EL (cell line): ENCODE results near the gene MTHFS.
A peak's percentile ranks its signal among the peaks of the same experiment; 100 is the strongest.
"Not testable (repeated sequence)": the region's sequence is repeated elsewhere in the genome, so short reads cannot be mapped to it uniquely, and the experiment has no call there.

ENCODE experiments used
- DNase-seq: peaks from one replicate; pipeline ENCODE4 v3.0.0-alpha.2; 2016

The MTHFS gene

DNA sequence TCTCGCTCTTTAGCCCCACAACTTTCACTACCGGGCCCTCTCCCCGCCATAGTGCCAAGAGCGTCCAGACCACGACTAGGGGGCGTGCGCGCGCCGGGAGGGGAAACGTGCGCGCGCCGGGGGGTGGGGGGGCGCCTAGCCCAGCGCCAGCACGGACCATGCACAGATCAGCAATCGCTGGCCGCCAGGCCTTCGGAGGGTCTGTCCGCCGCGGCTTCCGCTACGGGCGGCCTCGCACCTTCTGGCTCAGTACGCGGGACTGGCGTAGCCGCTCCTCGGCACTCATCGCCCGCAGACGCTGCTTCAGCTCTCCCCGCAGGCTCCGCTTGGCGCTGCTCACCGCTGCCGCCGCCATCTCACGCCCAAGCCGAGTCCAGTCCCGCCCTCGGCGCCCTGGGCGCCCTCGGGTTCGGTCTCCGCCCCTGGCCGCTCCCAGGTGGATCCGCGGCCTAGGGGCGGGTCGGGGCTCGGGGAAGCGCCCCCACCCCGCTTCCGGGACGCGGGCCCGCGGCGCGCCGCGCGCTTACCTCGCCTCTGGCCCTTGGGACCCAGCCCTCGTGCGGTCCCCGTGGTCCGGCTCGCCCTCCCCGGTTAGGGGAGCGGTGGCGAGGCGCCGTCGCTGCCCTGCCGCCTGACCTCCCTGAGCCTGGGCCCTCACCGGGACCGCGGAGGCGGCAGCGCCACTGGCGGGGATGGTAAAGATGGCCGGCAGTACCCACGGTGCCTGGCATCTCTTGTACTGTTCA lies at the start of gene MTHFS:
Gene MTHFS, minus strand, starts transcription at position 381 of the 746 bp plus-strand sequence. Its CDS starts 26 bp downstream, at position 355.
- peak; percentile 75 for DNase-seq

DNA sequence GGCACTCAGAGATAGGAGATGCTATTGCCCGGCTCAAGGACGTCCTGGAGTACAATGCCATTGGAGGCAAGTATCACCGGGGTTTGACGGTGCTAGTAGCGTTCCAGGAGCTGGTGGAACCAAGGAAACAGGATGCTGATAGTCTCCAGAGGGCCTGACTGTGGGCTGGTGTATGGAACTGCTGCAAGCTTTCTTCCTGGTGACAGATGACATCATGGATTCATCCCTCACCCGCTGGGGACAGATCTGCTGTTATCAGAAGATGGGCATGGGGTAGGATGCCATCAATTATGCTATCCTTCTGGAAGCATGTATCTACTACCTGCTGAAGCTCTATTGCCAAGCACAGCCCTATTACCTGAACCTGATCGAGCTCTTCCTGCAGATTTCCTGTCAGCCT lies 47.8 kb upstream of the MTHFS start:
- DNase-seq = no peak

DNA sequence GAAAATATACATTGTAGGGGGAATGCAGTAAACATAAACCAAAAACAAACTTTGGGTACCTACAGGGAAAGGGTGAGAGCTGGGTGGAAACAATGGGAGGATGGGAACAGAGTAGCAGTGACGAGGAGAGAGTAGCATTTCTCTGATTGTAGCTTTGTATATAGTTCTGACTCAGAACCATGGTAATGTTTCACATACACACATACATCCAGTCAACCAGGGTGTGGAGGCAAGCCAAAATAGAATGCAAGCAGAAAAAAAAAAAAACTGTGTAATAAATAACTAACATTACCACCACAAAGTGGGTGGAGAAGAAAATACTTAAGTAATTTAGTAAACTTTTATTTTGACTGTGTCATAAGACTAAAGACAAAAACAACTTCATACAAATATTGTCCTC lies 47.0 kb upstream of the MTHFS start:
- DNase-seq = peak; percentile 56

DNA sequence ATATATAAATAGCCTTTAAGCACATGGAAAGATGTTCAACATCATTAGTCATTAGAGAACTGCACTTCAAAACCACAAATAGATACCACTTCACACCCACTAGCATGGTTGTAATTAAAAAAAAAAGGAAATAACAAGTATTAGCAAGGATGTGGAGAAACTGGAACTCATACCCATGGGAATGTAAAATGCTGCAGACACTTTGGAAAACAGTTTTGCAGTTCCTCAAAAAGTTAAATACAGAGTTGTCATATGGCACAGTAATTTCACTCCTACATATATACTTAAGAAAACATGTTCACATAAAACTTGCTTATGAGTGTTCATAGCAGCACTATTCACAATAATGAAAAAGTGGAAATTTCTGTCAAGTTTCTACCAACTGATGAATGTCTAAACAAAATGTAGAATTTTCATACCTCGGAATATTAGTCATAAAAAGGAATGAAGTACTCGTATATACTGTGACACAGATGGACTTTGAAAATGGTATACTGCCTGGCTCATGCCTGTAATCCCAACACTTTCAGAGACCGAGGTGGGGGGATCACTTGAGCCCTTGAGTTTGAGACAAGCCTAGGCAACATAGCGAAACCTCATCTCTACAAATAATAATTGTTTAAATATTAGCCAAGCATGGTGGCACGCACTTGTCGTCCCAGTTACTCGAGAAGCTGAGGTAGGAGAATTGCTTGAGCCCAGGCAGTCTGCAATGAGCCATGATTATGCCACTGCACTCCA lies 46.1 kb upstream of the MTHFS start:
- peak; percentile 71 for DNase-seq

DNA sequence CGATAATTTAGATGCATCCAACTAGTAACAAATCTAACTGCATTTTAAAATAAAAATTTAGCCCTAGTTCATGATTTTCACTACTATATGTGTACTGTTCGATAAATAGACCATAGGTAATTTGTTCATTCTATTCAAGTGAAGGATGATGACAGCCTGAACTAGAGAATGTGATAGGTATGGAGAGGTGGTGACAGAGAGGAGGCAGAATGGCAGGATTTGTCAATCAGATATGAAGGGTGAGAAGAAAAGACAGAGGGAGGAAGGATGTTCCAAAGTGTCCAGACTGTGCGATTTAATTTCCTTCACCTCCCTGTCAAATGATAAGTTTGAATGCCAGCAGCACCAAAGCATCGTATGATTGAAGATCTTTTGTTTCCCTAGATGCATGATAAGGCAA lies 42.6 kb upstream of the MTHFS start:
- no peak for DNase-seq

DNA sequence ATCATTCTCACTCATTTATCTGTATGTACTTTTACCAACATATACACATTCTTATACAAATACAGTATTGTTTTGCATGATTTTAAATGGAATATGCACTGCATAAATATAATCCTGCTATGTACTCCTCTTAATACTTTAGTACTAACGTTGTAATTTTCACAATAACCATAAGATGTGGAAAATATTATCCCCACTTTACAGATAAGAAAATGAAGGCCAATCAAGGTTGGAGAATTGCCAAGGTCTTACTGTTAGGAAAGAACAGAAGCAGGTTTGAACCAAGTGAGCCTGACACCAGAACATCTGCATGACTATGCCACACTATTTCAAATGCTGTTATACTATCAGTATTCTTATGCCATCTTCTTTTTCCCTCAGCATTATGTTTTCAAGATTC lies 41.3 kb upstream of the MTHFS start:
- DNase-seq = no peak

DNA sequence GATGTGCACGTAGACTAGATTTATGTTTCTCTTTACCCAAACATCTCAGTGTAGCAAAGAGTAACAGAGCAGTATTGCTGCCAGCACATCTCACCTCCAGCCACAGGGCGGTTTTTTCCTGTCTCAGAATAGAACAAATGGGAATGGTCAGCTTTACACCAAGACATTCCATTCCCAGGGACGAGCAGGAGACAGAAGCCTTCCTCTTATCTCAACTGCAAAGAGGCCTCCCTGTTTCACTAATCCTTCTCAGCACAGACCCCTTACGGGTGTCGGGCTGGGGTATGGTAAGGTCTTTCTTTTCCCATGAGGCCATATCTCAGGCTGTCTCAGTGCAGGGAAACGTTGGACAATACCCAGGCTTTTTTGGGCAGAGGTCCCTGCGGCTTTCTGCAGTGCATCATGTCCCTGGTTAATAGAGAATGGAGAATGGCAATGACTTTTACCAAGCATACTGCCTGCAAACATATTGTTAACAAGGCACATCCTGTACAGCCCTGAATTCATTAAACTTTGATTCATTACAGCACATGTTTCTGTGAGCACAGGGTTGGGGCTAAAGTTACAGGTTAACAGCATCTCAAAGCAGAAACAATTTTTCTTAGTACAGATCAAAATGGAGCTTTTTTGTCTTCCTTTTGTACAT lies 38.9 kb upstream of the MTHFS start:
- DNase-seq = not testable (repeated sequence)

DNA sequence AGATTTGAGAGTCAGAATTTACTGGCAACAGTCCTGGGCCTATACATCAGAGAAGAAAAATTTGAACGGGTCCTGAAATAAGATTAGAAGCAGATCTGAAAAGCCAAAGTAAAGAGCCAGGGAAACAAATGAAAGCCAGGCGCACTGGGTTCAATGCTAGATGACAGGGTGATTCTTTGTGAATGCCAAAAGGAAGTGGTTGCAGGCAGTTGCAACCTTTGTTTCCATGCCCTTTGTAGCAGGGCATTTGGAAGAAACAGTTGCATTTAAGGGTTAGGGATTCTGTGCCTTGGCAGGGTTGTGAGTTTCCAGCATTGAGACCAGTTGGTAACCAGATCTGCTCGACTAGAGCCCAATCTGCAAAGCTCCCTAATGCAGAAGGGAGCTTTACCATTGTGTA lies 36.4 kb upstream of the MTHFS start:
- DNase-seq = no peak

DNA sequence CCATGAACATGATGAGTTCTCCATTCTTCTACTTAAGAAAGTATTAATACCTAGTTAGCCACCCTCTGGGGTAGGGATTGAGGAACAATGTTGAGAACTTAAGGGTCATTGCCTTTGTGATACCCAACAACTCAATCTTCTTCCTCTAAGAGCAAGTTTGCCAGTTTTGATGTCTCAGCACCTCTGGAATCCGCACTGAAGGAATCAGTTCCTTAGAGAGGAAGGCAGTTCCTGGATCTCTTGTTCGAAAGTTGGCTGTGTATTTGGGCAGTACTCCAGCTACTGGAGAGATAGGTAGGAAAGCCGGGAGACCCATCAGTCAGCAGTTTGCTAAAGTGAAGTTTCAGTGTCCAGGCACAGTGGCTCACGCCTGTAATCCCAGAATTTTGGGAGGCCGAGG lies 35.6 kb upstream of the MTHFS start:
- DNase-seq = no peak

DNA sequence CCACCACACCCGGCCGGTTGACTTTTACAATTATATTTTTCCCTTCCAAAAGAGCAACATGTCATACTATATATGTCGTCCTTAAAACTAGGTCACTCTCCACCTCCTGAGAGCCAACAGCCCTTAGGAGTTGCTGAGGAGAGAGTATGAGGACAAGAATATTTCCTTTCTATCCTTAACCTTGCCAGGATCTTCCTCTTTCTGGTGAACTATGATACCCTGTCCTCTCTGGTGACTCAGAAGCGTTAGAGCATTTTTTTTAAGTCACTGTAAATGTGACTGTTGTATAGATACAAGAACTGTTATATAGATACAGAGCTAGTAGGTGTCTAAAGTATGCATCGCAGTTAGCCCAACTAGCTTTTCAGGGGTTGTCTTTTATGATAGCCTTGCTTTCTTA lies 33.7 kb upstream of the MTHFS start:
- DNase-seq = no peak

DNA sequence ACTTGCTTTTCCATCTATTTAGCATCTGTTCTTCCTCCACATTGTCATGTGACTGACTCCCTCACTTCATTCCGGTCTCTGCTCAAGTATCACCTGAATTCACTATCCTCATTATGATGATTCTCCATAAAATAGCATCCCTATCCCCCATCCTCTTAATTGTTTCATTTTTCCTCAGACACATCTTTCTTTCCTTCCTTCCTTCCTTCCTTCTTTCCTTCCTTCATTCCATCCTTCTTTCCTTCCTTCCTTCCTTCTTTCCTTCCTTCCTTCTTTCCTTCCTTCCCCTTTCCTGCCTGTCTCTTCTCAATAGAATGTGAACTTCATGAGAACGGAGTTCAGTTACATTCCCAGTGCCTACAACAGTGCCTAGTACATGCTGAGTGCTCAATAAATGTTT lies 32.6 kb upstream of the MTHFS start:
- no peak for DNase-seq

DNA sequence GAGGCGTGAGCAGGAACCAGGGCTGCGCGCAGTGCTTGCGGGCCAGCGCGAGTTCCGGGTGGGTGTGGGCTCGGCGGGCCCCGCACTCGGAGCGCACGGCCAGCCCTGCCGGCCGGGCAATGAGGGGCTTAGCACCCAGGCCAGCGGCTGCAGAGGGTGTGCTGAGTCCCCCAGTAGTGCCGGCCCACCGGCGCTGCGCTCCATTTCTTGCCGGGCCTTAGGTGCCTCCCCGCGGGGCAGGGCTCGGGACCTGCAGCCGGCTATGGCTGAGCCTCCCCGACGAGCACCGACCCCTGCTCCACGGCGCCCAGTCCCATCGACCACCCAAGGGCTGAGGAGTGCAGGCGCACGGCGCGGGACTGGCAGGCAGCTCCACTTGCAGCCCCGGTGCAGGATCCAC lies 29.3 kb upstream of the MTHFS start:
- not testable (repeated sequence) for DNase-seq

DNA sequence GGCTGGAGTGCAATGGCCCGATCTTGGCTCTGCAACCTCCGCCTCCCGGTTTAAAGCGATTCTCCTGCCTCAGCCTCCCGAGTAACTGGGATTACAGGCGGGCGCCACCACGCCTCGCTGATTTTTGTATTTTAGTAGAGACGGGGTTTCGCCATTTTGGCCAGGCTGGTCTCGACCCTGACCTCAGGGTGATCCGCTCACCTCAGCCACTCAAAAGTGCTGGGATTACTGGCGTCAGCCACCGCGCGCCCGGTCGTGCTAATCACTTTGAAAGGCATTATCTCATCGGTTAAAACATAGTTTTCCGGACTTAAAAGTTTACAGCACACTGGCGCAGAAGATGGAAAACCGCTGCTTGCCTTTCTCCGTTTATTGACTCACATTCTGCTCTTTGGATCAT lies 27.6 kb upstream of the MTHFS start:
- no peak for DNase-seq

DNA sequence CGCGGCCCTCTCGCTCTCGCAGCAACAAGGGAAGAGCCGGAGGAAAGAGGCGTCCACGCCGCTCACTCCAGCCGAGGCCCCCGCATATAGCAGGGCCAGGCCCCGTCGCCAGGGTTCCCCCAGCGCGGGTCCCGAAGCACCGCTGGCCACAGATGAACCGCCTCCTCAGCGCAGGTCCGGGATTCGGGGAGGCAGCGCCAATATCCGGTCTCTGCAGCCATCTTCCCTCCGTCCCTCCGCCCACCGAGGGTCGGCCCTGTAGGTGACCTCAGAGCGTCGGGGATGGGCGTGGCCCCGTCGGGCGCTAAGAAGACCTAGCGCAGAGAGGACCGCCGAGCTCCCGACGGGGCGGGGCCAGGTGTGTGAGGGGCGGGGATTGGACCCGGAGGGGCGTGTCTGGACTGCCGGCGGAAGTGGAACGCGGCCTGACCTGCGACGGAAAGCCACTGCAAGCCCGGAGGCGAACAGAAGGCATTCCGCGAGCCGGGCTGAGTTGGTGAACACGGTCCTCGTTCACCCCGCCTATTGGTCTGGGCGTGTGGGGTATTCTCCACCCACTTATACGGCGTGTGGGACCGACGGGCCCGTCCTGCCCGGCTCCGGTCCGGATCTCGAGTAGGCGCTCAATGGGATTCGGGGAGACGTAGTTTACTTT lies 26.8 kb upstream of the MTHFS start:
- peak; percentile 96 for DNase-seq

DNA sequence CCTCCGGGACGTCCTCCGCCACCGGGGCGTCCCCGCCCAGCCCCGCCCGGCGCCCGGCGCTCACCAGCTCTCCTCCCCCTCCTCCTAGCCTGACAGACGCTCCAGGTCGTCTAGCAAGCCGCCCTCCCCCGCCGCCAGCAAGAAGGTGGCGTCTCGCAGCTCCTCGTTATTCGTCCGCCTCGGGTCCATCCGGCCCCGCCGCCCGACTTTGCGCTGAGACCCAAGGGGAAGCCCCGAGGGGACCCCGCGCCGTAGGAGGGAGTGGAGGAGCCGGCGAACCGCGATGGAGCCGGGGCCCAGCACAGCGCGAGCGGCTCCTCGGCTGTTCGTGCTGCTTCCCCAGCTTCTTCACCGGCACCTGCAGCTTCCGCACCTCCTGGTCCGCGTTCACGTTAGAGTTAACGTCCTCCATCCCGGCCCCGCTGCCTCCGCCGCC lies 26.3 kb upstream of the MTHFS start:
- DNase-seq = peak; percentile 56

DNA sequence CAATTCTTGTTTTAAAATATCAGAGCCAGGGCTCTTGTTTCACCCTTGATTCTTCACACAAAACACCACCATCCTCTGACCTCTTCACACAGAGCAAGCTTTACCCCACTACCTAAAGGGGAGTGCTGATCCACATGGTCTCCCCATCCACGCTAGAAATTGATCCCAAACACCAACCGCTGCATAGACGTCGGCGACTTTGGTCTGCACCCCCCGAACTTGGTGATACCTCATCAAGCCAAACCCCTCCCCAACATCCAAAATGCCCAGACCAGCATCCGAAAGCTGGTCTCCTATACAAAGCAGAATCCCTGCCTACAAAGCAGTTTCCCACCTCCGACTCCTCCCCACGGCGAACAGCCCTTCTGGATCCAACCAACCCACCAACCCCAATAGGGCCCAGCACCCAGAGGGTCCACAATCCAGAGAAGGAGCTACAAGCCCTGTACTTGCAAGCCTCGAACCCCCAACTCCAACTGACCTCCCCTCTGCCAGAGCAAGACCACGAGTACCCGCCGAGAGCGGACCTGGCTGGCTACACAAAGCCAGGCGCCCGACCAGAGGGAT lies 25.8 kb upstream of the MTHFS start:
- DNase-seq = no peak

DNA sequence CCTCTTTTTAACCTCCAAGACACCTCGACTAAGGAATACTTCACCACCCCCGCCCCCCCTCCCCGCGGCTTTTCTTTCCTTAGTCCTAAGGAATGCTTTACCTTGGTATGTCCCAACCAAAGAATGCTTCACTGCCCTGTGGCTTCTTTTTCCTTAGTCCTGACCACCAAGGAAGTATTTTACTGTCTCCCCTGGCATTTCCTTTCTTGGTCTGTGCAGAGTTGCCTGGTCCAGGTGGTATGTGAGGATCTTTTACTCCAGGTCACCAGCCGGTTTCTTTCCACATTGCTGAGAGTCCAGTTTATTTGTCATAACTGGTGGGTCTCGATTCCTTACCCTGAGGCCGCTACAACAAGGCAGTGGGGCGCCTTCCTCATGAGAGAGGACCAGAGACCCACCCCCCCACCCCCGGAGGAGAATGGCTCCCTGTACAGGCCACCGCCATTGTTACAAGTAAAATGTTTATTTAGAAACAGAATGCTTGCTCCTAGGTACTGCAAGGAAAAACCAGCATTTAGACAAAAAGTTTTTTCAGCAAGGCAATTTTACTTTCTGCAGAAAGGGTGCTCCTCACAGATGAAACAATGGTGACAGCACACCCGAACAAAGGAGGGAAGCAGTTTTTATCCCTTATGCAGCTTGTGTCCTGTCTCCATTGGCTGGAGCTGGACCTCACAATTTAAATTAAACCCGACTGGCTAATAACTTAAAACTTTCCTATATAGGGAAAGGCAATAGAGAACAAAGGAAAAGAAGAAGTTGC lies 23.1 kb upstream of the MTHFS start:
- no peak for DNase-seq

DNA sequence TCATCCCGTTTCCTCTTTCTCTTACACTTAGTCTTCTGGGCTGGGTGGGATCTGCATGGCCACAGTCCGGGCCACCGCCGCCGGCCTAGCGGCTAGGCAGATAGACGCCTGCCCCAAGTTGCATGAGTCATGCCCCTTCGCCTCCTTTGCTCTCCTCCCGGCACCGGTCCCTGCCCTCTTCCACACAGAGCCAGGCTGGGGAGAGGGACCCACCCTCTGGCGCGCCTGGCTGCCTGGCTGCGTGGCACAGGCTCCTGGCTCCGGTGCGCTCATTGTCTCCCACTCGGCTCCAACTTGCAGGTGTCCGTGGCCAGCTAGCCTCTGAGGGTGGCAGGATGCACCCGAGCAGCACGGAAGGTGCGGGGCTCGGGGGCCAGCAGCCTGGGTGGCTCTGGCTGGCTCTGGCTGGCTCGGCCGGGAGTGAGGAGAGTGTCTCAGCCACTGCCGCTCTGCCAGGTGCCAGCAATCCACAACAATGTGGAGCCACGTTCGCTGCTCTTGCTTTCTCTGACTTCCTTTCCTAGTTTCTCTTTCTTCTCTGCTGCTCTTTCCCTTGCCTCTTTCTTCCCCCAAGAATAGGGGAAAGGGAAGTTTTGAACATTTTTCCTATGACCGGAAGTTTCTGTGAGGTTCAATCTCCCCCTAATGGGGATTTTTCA lies 22.4 kb upstream of the MTHFS start:
- DNase-seq = no peak

DNA sequence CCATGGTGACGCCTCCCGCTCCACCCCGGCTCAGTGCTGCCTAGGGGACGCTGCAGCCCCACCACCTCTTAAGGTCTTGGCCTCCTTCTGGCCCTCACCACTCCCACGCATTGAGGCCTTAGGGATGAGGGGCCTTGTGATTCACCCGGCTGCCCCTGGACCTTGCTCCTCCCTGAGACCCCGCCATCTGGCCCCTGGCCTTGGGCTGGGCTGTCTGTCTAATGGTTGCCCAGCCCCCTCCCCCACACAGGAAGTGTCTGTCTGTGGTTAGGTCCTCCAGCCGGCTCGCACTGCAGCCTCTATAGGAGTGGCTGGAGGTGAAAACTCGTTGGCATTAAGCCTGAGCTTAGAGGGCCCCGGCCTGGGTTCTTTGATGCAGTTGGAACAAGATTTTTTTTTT lies 21.5 kb upstream of the MTHFS start:
- DNase-seq = no peak

DNA sequence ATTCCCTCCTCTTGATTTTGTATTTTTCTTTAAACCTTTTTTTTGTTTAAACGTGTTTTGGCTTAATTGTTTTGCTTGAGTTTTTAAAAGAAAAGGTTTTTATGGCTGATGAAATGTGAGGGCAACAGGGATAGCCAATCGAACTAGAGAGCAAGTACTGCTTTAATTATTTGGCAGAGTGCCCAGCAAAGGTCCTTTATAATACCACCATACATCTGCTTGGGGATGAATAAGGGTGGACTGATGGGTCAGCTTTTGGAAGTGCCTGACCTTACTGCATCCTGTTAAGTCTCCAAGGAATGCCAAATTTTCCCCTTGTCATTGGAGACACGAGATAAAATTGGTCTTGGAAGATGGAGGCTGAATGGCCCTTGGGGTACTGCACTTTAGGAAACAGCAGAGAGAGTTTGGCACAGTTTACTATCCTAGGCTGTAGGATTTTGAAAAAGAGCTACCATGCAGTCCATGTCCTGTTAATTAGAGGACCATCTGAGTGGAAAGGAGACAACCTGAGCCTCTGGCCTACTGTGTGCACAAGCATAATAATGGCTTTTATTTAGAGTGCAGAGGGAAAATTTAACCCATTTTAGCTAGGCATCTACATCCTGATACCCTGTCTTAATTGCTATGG lies 19.8 kb upstream of the MTHFS start:
- DNase-seq = no peak
